Measurements from ENCODE around the gene GDF7.
"Not testable (repeated sequence)": the region's sequence is repeated elsewhere in the genome, so short reads cannot be mapped to it uniquely, and the experiment has no call there.

GDF7 gene

GRCh38 chr2:20698916-20699613 is 32.1 kb downstream of the GDF7 start:
- no peak for DNase-seq (ENCODE audit: low read depth)

GRCh38 chr2:20702563-20702962 is 35.6 kb downstream of the GDF7 start:
- peak; percentile 19 for DNase-seq (ENCODE audit: low read depth)

DNA sequence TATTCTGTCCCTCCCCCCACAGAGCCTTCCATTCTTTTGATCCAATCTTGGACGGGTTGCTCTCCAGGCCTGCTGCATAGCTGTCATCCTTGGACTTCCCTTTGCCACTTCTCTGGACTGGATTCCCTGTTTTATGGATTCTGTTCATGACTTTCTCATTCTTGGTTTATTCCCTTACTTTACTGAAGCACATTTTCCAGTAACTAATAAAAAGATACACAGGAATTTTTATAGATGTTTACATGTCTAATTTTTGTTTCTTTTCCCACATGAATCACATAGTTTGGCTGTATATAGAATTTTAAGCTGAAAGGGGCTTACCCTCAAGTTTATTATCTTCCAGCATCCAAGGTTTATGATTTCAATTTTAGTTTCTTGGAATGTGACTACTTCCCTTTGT is 37.9 kb downstream of the GDF7 start:
- no peak for DNase-seq (ENCODE audit: low read depth)

- DNase-seq (ENCODE audit: low read depth): no peak
Measured at GRCh38 chr2:20706217-20706616, 39.3 kb downstream of the GDF7 start.

DNA sequence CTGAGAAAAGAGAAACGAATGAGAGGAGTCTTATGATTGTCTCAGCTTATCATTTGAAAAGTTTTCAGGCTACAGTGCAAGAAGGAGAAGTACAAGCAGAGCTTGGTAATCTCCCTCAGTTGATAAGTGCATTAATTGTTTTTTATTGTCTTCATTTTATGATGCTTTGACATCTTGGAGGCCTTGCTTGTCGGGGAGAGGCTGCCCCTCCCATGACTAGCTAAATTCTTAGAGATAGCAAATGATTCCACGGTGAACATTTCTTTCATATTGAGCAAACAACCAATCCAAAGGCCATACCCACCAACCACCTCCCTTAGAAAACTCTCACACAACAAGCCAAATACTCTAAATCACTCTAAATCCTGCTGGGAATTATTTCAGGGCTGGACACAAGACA is 39.8 kb downstream of the GDF7 start:
- DNase-seq (ENCODE audit: low read depth): no peak

GRCh38 chr2:20707601-20708000 is 40.7 kb downstream of the GDF7 start:
- DNase-seq (ENCODE audit: low read depth): no peak

DNA sequence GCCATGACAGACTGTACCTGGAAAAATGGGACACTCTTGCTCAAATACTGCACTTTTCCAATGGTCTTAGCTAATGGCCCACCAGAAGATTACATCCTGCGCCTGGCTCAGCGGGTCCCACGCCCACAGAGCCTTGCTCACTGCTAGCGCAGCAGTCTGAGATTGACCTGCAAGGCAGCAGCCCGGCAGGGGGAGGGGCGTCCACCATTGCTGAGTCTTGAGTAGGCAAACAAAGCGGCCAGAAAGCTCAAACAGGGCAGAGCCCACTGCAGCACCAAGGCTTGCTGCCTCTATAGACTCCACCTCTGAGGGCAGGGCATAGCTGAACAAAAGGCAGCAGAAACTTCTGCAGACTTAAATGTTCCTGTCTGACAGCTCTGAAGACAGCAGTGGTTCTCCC is 44.7 kb downstream of the GDF7 start:
- DNase-seq (ENCODE audit: low read depth): not testable (repeated sequence)

DNA sequence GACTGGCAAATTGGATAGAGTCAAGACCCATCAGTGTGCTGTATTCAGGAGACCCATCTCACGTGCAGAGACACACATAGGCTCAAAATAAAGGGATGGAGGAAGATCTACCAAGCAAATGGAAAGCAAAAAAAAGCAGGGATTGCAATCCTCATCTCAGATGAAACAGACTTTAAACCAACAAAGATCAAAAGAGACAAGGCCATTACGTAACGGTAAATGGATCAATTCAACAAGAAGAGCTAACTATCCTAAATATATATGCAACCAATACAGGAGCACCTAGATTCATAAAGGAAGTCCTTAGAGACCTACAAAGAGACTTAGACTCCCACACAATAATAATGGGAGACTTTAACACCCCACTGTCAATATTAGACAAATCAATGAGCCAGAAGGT is 46.6 kb downstream of the GDF7 start:
- DNase-seq (ENCODE audit: low read depth): not testable (repeated sequence)

- not testable (repeated sequence) for DNase-seq (ENCODE audit: low read depth)
Measured at GRCh38 chr2:20714412-20714811, 47.5 kb downstream of the GDF7 start.

DNA sequence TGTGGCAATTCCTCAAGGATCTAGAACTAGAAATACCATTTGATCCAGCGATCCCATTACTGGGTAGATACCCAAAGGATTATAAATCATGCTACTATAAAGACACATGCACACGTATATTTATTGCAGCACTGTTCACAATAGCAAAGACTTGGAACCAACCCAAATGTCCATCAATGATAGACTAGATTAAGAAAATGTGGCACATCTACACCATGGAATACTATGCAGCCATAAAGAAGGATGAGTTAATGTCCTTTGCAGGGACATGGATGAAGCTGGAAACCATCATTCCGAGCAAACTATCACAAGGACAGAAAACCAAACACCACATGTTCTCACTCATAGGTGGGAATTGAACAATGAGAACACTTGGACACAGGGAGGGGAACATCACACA is 49.2 kb downstream of the GDF7 start:
- DNase-seq (ENCODE audit: low read depth): not testable (repeated sequence)

DNA sequence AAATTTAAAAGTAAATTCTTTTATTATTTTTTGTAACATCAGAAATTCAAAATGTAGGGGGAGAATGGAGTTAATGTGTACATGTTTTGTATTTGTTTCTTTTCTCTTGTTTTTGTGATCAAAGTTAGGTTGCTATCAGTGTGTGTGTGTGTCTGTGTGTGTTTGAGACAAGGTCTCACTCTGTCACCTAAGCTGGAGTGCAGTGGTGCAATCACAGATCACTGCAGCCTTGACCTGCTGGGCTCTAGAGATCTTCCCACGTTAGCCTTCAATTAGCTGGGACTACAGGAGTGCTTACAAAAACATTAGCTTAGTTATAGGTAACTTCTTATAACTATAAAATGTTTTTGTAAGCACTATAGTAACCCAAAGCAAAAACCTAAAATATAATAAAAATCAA is 50.7 kb downstream of the GDF7 start:
- DNase-seq (ENCODE audit: low read depth): no peak

DNA sequence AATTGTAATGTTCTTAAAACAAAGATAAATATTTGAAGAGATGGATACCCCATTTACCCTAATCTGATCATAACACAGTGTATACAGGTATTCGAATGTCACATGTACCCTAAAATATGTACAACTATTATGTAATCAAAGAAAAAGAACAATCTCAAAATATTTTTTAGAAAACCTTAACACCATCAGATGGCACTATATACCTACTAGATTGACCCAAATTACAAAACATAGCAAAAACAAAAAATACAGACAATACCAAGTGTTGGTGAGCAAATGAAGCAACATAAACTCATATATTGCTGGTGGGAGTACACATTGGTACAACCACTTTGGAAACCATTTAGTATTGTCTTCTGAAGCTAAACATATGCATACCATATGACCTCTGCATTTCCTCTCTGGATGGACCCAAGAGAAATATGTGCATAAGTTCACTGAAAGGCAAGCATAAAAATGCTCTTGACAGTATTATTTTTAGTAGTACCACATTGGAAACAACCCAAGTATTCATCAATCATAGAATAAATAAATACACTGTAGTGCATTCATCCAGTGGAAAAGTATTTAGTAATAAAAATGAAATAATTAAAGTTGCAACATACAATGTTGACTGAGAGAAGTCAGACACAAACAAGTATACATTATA is 55.8 kb downstream of the GDF7 start:
- no peak for DNase-seq (ENCODE audit: low read depth)

- peak; percentile 32 for DNase-seq (ENCODE audit: low read depth)
Measured at GRCh38 chr2:20723543-20723942, 56.6 kb downstream of the GDF7 start.

DNA sequence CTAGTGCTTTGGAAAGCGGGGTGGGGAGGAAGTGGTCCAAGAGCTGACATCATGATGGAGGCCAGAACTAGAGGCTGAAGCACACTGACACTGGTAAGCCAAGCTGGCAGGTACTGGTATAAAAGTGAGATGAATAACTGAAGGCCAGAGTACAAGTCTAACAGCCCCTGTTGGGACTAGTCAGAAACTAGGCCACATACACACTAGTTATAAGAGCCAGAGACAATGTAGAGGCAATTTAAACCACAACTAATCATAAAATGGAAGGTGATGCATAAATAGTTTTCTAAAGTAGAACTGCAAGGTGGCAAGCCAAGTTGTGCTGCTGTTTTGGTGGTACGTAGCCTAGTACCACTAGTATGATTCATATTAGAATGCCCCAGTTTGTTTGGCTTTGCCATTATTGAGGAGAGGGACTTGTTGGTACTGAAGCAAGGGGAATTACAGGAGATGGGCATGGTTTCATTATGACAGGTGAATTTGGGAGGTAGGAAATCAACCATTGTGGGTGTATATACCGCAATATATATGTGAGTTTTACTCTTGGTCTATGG is 57.6 kb downstream of the GDF7 start:
- no peak for DNase-seq (ENCODE audit: low read depth)

DNA sequence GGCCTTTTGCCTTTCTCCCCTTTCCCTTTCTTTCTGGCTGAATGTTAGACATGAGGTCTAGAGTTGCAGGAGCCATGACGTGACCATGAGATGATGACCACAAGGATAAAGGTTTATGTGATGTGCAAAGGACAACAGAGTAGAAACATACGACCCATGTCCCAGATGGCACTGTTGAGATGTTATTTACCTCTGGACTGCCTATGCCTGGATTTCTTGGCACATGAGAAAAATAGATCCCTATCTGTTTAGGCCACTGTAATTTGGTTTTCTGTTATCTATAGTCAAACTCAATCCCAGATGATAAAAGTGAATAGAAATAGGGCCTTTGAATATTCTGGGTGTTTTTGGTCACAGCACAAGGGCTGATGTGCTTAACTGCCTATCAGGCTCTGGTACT is 58.8 kb downstream of the GDF7 start:
- DNase-seq (ENCODE audit: low read depth): no peak

- DNase-seq (ENCODE audit: low read depth): no peak
Measured at GRCh38 chr2:20726913-20727312, 60.0 kb downstream of the GDF7 start.

- DNase-seq (ENCODE audit: low read depth): peak; percentile 38
Measured at GRCh38 chr2:20728114-20728758, 61.3 kb downstream of the GDF7 start.

All from non-pigmented ciliary epithelial cell (primary cell).